H9 (cell line): ENCODE measurements around the gene ARL1. TPM values are rescaled to one million over a fixed set of nuclear protein-coding genes. Genes with fewer than 3 reads are reported as not detected.

Source experiments
- DNase-seq: peaks from one replicate; pipeline ENCODE4 v3.0.0-alpha.2; 2017
- H2AFZ ChIP-seq: one replicate; pipeline ENCODE4 v1.6.1; 2013; ENCODE audit warnings: mild to moderate bottlenecking, low read length, control low read depth, moderate library complexity
- H2AK5ac ChIP-seq: 2 replicates; pipeline ENCODE4 v1.6.1; 2013; ENCODE audit warnings: low read length, control low read depth, mixed read lengths; ENCODE audit not compliant: insufficient read length
- H2BK120ac ChIP-seq: one replicate; pipeline ENCODE4 v1.6.1; 2013; ENCODE audit warnings: low read depth, mild to moderate bottlenecking, low read length, control low read depth, inconsistent platforms; ENCODE audit not compliant: poor library complexity, severe bottlenecking
- H2BK12ac ChIP-seq: 2 replicates; pipeline ENCODE4 v1.6.1; 2013; ENCODE audit warnings: low read length, control low read depth, mixed read lengths, low read depth; ENCODE audit not compliant: insufficient read length
- H2BK15ac ChIP-seq: 2 replicates; pipeline ENCODE4 v1.6.1; 2013; ENCODE audit warnings: low read depth, low read length, control low read depth
- H2BK20ac ChIP-seq: one replicate; pipeline ENCODE4 v1.6.1; 2013; ENCODE audit warnings: low read depth, mild to moderate bottlenecking, low read length, control low read depth, inconsistent platforms; ENCODE audit not compliant: poor library complexity, severe bottlenecking
- H2BK5ac ChIP-seq: 2 replicates; pipeline ENCODE4 v1.6.1; 2013; ENCODE audit warnings: low read length, control low read depth, mixed read lengths; ENCODE audit not compliant: insufficient read length
- H3K14ac ChIP-seq: 2 replicates; pipeline ENCODE4 v1.6.1; 2013; ENCODE audit warnings: low read length, control low read depth; ENCODE audit not compliant: insufficient read depth
- H3K18ac ChIP-seq: 2 replicates; pipeline ENCODE4 v1.6.1; 2013; ENCODE audit warnings: low read depth, mild to moderate bottlenecking, mixed read lengths, low read length, control low read depth; ENCODE audit not compliant: insufficient read length
- H3K23ac ChIP-seq: 2 replicates; pipeline ENCODE4 v1.6.1; 2013; ENCODE audit warnings: low read length, control low read depth, mixed read lengths, low read depth; ENCODE audit not compliant: insufficient read length
- H3K23me2 ChIP-seq: 2 replicates; pipeline ENCODE4 v1.6.1; 2013; ENCODE audit warnings: low read depth, mild to moderate bottlenecking, mixed read lengths, low read length, control low read depth; ENCODE audit not compliant: insufficient read length, poor library complexity, severe bottlenecking
- H3K27ac ChIP-seq: 2 replicates; pipeline ENCODE4 v1.5.1; 2013; ENCODE audit warnings: low read length, control low read depth, mixed read lengths, low read depth; ENCODE audit not compliant: insufficient read length
- H3K27me3 ChIP-seq: 2 replicates; pipeline ENCODE4 v1.6.1; 2013; ENCODE audit warnings: low read length, control low read depth, inconsistent platforms; ENCODE audit not compliant: insufficient read depth
- H3K4ac ChIP-seq: 2 replicates; pipeline ENCODE4 v1.6.1; 2013; ENCODE audit warnings: low read depth, mild to moderate bottlenecking, control low read depth, inconsistent platforms, low read length, moderate library complexity
- H3K4me1 ChIP-seq: 2 replicates; pipeline ENCODE4 v1.6.1; 2013; ENCODE audit warnings: low read length, control low read depth, inconsistent platforms; ENCODE audit not compliant: insufficient read depth
- H3K4me2 ChIP-seq: 2 replicates; pipeline ENCODE4 v1.6.1; 2013; ENCODE audit warnings: low read length, control low read depth, mixed read lengths; ENCODE audit not compliant: insufficient read length, insufficient read depth
- H3K56ac ChIP-seq: 2 replicates; pipeline ENCODE4 v1.6.1; 2013; ENCODE audit warnings: low read depth, mild to moderate bottlenecking, mixed read lengths, low read length, control low read depth; ENCODE audit not compliant: insufficient read length
- H3K79me1 ChIP-seq: 2 replicates; pipeline ENCODE4 v1.6.1; 2013; ENCODE audit warnings: low read depth, mild to moderate bottlenecking, moderate library complexity, low read length, control low read depth, inconsistent platforms; ENCODE audit not compliant: insufficient read depth, poor library complexity, severe bottlenecking
- H3K79me2 ChIP-seq: 2 replicates; pipeline ENCODE4 v1.6.1; 2013; ENCODE audit warnings: low read length, control low read depth, inconsistent platforms; ENCODE audit not compliant: insufficient read depth
- H3K9ac ChIP-seq: 2 replicates; pipeline ENCODE4 v1.6.1; 2013; ENCODE audit warnings: low read length, control low read depth, mixed read lengths; ENCODE audit not compliant: insufficient read length; ENCODE audit errors: extremely low read depth
- H3K9me3 ChIP-seq: one replicate; pipeline ENCODE4 v1.6.1; 2013; ENCODE audit warnings: low read depth, low read length, inconsistent platforms; ENCODE audit not compliant: control insufficient read depth
- H3T11ph ChIP-seq: one replicate; pipeline ENCODE4 v1.6.1; 2013; ENCODE audit warnings: mild to moderate bottlenecking, low read length, control low read depth, inconsistent platforms
- H4K20me1 ChIP-seq: one replicate; pipeline ENCODE4 v1.6.1; 2013; ENCODE audit not compliant: control insufficient read depth, insufficient read length, insufficient read depth
- H4K5ac ChIP-seq: 2 replicates; pipeline ENCODE4 v1.6.1; 2013; ENCODE audit warnings: low read depth, mild to moderate bottlenecking, mixed read lengths, low read length, control low read depth; ENCODE audit not compliant: insufficient read length
- H4K8ac ChIP-seq: replicated peaks from 2 replicates; pipeline ENCODE4 v1.6.1; 2013; ENCODE audit warnings: low read length, control low read depth, mixed read lengths, low read depth; ENCODE audit not compliant: insufficient read length
- H4K91ac ChIP-seq: 2 replicates; pipeline ENCODE4 v1.6.1; 2013; ENCODE audit warnings: low read depth, mild to moderate bottlenecking, moderate library complexity, mixed read lengths, low read length, control low read depth; ENCODE audit not compliant: insufficient read length
- H3K27ac Mint-ChIP-seq, 3 experiments: 2 replicates in 2 of 3; 3 replicates in 1 of 3; pipeline ENCODE4 v1.8.0; 2020 to 2021; ENCODE audit warnings: mixed read lengths in 3 of 3, mild to moderate bottlenecking in 1 of 3, moderate library complexity in 1 of 3
- H3K27me3 Mint-ChIP-seq: 2 replicates; pipeline ENCODE4 v1.8.0; 2021; ENCODE audit warnings: low read depth, mild to moderate bottlenecking, moderate library complexity, mixed read lengths
- H3K36me3 Mint-ChIP-seq, 3 experiments: 2 replicates in 2 of 3; 3 replicates in 1 of 3; pipeline ENCODE4 v1.8.0; 2020 to 2021; ENCODE audit warnings: low read depth in 3 of 3, mixed read lengths in 3 of 3; ENCODE audit not compliant: insufficient read depth in 1 of 3
- H3K4me1 Mint-ChIP-seq, 2 experiments: 2 replicates each; pipeline ENCODE4 v1.8.0; 2020; ENCODE audit warnings: mixed read lengths in 2 of 2
- H3K4me3 Mint-ChIP-seq, 2 experiments: 2 replicates in 1 of 2; 3 replicates in 1 of 2; pipeline ENCODE4 v1.8.0; 2020 to 2021; ENCODE audit warnings: mild to moderate bottlenecking in 2 of 2, mixed read lengths in 2 of 2, moderate library complexity in 1 of 2
- H3K9me3 Mint-ChIP-seq, 2 experiments: 2 replicates in 1 of 2; 3 replicates in 1 of 2; pipeline ENCODE4 v1.8.0; 2020; ENCODE audit warnings: mild to moderate bottlenecking in 2 of 2, mixed read lengths in 2 of 2, moderate library complexity in 1 of 2
- CTCF ChIP-seq: fragments of 200-600 bp; sonication (generic); conservative IDR thresholded peaks from 3 replicates; pipeline ENCODE4 v1.8.0; 2021; ENCODE audit warnings: antibody characterized with exemption, mild to moderate bottlenecking
- WGBS: extraction: QIAGEN DNeasy Blood & Tissue Kit; methylation state at CpG from one replicate; pipeline ENCODE4 v1.1.7; 2013; ENCODE audit warnings: missing lambda C conversion rate, low lambda C conversion rate, mixed read lengths; ENCODE audit not compliant: insufficient read length; ENCODE audit errors: extremely low coverage; 5-methylcytosine and 5-hydroxymethylcytosine counted together
- total RNA-seq: library from RNA; stranded (reverse); gene quantifications from 2 replicates; pipeline ENCODE4 v1.2.1, GENCODE V29; 2021

Gene ARL1
- total RNA-seq, 1 experiment from 2014 or later: 71.1 TPM

- no peak overlapping the region for H2BK5ac ChIP-seq
- H3K27me3 ChIP-seq: no peaks in the 10 kb centered on the region
- no peak for TF ChIP-seq CTCF
- no peak overlapping the region for H3K18ac ChIP-seq
- no peaks in the 10 kb centered on the region for H3K79me2 ChIP-seq
- DNase-seq: no peak
- no peak overlapping the region for H3K9ac ChIP-seq
- H3K4me3 Mint-ChIP-seq: no peak overlapping the region
- H3K27ac Mint-ChIP-seq: no peak overlapping the region
- H3K27ac ChIP-seq: no peak overlapping the region
- no peak overlapping the region for H3K23ac ChIP-seq
- no peaks in the 10 kb centered on the region for H3K36me3 Mint-ChIP-seq
- no CpG with 5 or more reads among the region's 5 CpGs for WGBS
- H2AFZ ChIP-seq: no peak overlapping the region
- no peaks in the 10 kb centered on the region for H4K20me1 ChIP-seq
- H3K9me3 Mint-ChIP-seq: no peaks in the 10 kb centered on the region
- no peaks in the 10 kb centered on the region for H3K79me1 ChIP-seq
- H4K8ac ChIP-seq: no peak overlapping the region
- no peaks in the 10 kb centered on the region for H3K23me2 ChIP-seq
- H2BK12ac ChIP-seq: no peak overlapping the region
- no peak overlapping the region for H3K4ac ChIP-seq
- H3K14ac ChIP-seq: no peak overlapping the region
- no peak overlapping the region for H2BK120ac ChIP-seq
- H3K4me2 ChIP-seq: no peak overlapping the region
- peaks cover 1% of the 10 kb centered on the region; the same call in 1 of the 2 replicates for H3K27me3 Mint-ChIP-seq
- no peak overlapping the region for H2AK5ac ChIP-seq
- H4K5ac ChIP-seq: no peak overlapping the region
- H3K9me3 ChIP-seq: no peaks in the 10 kb centered on the region
- H3K4me1 Mint-ChIP-seq: no peaks in the 10 kb centered on the region
- no peak overlapping the region for H3K56ac ChIP-seq
- no peak overlapping the region for H3T11ph ChIP-seq
- H3K4me1 ChIP-seq: no peaks in the 10 kb centered on the region
- no peak overlapping the region for H4K91ac ChIP-seq
- H2BK20ac ChIP-seq: no peak overlapping the region
- H2BK15ac ChIP-seq: no peak overlapping the region
Observed at GRCh38 chr12:101439236-101439635, 31.7 kb upstream of the ARL1 start.
